Activated CD8-positive, alpha-beta memory T cell treated with anti-CD3 and anti-CD28 coated beads for 48 hours (primary cell): ENCODE measurements around the gene ZCCHC3.
"Not testable (repeated sequence)": the region's sequence is repeated elsewhere in the genome, so short reads cannot be mapped to it uniquely, and the experiment has no call there.

Experiments used
- DNase-seq, 3 experiments: peaks; one replicate each; pipeline ENCODE4 v3.0.0-alpha.2; 2020; ENCODE audit warnings: low read depth in 2 of 3, low spot score in 2 of 3

Gene ZCCHC3

DNA sequence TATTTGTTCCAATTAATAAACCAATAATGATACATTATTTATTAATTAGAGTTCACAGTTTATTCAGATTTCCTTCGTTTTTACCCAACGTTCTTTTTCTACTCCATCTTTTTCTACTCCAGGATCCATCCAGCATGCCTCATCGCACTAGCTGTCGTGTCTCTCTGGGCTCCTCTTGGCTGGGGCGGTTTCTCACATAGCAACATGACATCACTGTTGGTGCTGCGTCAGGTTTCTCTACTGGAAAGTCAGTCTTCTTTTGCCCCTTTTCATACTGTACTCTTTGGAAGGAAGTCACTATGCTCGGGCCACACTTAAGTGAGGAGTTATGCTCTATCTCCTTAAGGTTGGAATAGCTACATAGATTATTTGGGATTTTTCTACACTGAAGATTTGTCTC, 14.2 kb downstream of the ZCCHC3 start:
- no peak for DNase-seq

DNA sequence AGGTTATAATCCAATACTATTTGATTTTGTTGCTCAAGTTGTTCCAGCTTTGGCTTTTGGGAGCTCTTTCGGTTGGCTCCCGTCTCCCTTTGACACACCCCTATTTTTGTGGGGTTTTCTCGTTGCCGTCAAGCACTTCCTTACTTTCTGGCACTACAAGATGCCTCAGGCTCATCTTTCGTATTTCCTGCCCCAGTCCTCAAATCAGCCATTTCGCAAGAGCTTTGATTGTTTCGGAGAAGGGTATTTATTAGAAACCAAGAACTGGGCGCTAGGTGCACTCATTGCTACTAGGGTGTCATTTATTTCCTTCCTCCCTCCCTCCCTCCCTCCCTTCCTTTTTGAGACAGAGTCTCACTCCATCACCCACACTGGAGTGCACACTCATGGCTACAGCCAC, 14.7 kb downstream of the ZCCHC3 start:
- DNase-seq, result no peak

DNA sequence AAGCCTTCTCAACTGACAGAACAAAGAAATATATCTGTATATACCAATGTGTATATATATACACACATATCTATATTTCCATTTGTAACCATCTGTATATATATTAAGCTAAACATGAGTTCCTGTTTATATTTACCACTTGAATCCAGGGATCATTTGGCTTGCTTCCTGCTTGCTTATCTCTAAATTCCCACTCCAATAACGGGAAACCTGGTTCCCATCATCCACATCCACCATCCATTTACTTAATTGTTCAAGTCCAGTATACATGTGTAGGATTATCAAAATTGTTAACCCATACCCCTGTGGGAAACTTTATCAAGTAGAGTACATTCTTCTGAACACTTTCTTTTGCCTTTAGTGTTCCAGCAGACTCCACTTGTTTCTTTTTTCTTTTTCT, 15.5 kb downstream of the ZCCHC3 start:
- no peak for DNase-seq

DNA sequence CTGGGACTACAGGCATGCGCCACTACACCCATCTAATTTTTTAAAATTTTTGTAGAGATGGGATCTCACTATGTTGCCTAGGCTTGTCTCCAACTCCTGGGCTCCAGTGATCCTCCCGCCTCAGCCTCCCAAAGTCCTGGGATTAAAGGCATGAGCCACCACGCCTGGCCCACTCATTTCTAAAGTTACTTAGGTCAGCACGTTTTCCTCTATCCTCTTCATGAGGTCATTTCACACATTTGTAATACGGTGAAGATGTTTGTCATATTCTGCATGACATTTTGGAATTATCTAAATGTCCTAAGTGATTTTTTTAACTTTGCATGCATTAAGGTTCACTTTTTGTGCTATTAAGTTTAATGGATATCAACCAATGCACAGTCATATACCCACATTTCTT, 16.0 kb downstream of the ZCCHC3 start:
- DNase-seq, result no peak

DNA sequence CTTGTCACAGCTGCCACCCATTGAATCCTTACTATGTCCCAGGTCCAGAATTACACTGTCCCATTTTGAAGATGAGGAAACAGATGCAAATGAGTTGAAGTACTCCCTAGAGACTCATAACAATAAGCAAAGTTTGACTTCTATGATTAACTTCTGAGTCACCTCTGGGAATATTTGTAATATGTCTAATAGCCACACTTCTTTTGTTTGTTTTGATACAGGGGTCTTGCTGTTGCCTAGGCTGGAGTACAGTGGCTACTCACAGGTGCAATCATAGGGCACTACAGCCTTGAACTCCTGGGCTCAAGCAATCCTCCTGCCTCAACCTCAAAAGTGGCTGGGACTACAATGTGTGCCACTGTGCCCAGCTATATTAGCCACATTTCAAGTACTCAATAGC, 16.6 kb downstream of the ZCCHC3 start:
- DNase-seq, result no peak

DNA sequence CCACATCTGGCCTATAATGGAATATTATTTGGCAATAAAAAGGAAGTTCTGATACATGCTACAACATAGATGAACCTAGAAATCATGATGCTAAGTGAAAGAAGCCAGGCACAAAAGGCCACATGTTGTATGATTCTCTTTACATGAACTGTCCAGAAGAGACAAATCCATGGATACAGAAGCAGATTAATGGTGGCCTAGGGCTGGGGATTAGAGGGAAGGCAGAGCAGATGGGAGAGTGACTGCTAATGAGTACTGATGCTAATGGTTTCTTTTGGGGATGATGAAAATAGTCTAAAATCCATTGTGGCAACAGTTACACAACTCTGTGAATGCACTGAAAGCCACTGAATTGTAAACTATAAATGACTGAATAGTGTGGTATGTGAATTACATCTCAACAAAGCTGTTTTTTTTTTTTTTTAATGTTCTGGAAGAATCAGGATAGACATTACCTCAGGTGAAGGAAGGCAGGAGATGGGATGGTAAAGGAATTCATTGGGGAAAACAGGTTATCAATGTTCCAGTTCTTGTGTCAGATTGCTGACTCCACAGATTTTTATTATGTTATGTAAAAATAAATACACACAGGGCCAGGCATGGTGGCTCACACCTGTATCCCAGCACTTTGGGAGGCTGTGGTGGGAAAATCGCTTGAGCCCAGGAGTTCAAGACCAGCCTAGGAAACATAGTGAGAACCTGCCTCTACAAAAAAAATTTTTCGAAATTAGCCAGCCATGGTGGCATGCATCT, 19.1 kb downstream of the ZCCHC3 start:
- no peak for DNase-seq

DNA sequence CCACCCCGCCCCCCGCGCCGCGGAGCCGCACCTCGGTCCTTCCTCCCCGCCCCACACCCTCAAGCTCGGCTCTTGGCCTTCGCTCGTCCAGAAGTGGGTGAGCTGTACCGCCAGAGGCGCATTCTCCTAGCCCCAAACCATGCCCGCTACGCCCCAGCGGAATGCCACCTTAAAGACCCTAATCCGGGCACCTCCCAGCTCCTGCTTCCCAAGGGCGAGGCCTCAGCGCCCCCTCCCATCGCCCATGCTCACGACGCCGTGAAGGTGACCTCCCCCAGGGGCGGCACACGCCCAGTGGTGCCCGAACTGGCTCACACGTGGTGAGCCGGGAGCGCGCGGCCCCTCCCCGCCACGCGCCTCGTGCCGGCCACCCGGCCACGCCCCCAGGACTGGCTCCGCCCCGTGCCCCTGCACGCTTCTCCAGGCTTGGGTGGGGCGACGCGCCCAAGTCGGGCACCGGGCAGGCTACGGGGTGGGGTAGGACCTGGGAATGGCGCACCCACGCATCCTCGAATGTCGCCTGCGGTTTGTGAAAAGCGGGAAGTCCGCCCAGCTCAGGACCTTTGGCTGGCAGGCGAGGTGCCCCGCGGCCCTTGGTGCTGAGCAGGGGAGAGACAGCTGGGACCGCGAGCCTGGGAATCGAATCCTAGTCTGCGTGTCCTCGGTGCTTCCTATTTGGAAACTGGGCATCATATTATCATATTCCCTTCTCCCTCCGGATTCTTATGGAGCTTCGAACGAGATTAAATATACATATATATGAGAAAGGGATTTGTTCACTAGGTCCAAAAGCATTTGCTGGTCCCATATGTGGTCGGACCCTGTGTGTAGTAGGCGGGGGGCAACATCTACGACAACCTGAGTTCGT, 27.0 kb downstream of the ZCCHC3 start:
- DNase-seq, result peak; percentile 78 to 87 (median 80)

DNA sequence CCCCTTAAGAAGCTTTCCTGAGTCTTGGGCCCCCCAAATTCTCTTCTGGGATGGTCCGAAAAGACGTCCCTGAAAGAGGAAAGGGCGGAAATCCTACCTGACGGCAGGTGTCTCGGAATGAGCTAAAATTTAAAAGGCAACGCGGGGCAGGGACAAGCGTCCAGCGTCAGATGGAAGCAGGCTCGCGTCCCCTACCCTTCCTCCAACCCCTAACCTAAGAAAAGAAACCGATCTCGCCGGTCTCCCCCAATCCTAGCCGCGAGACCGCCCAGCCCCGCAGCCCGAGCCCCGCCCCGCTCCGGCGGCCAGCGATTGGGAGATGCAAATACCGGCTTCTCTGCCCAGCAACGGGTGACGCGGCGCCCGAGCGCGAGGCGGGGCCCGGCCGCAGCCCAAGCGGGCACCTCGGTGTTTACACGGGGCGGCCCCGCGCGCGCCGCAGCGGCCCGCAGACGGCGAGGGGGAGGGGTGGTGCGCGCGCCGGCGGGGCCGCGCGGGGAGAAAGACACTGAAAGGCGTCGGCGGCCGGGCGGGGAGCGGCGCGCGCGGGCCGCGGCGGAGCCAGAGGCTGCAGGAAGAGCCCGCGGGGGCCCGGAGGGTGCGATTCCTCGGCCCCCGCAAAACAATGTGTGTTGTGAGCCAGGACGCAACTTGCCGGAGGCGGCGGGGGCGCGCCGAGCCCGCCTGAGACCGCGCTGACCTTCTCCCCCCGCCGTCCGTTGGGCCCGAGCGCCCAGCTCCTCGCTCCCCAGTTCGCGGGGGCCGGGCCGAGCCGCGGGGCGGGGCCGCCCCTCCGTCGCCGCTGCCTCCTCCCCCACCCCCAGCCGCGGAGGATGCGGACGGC, 27.9 kb downstream of the ZCCHC3 start, which contains the start of gene SOX12:
Gene SOX12 (plus strand): TSS at position 508 of the 844 bp plus-strand sequence. CDS start 373 bp downstream, outside the sequence.
- peak; percentile 94 to 96 (median 95) for DNase-seq

DNA sequence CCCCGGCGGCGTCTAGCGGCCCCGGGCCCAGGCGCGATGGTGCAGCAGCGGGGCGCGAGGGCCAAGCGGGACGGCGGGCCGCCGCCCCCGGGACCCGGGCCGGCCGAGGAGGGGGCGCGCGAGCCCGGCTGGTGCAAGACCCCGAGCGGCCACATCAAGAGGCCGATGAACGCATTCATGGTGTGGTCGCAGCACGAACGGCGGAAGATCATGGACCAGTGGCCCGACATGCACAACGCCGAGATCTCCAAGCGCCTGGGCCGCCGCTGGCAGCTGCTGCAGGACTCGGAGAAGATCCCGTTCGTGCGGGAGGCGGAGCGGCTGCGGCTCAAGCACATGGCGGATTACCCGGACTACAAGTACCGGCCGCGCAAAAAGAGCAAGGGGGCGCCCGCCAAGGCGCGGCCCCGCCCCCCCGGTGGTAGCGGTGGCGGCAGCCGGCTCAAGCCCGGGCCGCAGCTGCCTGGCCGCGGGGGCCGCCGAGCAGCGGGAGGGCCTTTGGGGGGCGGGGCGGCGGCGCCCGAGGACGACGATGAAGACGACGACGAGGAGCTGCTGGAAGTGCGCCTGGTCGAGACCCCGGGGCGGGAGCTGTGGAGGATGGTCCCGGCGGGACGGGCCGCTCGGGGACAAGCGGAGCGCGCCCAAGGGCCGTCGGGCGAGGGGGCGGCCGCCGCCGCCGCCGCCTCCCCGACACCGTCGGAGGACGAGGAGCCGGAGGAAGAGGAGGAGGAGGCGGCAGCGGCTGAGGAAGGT, 28.7 kb downstream of the ZCCHC3 start:
- DNase-seq, result peak in 2 of 3 experiments; percentile 26 to 45

DNA sequence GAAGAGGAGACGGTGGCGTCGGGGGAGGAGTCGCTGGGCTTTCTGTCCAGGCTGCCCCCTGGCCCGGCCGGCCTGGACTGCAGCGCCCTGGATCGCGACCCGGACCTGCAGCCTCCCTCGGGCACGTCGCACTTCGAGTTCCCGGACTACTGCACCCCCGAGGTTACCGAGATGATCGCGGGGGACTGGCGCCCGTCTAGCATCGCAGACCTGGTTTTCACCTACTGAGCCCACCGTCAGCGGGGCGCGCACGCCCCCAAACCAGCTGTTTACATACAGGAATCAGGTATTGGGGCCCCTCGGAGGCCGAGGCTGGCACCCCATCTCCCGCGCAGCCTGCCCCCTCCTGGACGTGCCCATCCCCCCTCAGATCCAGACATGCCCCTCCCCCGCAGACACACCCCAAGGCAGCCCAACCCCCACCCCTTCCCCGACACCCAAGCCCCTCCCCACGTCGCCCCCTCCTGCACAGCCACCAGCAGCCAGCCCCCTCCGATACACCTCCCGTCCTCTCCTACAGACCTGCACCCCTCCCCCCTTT, 29.3 kb downstream of the ZCCHC3 start:
- no peak for DNase-seq

DNA sequence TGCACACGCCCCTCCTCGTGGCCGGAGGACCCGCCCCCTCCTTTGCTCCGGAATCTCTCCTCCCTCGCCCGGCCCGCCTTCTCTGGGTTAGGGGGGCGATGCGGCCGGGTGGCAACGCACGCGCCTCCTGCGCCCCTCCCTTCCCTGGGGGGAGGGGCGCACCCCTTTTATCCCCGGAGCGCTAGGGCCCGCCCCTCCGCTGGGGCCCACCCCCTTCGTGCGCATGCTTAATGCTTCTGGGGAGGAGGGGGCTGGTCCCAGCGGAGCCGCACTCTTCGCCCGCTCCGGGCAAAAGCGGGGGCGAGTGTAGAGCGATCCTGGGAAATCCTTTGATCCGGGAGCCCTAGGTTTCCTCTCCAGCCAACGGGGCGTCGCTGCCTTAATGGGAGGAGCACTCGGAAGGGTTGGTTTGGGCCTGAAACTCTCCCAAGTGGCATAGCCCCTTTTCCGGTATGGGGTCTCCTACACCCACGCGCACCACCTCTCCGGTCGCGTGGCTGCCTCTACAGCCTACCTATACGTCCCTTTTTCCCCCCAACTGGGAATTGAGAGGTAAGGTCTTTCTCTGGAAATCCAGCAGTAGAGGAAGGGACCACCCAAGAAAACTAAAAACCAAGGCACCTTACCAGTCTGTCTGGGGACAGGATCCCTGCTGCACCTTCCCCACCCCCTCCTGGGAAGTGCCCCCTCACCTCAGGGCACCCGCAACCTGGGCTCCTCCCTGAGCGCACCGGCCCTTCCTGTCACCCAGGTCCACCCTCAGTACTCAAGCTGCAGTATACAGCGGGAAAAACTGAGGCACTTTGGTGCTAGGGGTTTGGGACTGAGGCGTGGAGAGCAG, 30.0 kb downstream of the ZCCHC3 start:
- peak; percentile 60 to 71 (median 63) for DNase-seq

DNA sequence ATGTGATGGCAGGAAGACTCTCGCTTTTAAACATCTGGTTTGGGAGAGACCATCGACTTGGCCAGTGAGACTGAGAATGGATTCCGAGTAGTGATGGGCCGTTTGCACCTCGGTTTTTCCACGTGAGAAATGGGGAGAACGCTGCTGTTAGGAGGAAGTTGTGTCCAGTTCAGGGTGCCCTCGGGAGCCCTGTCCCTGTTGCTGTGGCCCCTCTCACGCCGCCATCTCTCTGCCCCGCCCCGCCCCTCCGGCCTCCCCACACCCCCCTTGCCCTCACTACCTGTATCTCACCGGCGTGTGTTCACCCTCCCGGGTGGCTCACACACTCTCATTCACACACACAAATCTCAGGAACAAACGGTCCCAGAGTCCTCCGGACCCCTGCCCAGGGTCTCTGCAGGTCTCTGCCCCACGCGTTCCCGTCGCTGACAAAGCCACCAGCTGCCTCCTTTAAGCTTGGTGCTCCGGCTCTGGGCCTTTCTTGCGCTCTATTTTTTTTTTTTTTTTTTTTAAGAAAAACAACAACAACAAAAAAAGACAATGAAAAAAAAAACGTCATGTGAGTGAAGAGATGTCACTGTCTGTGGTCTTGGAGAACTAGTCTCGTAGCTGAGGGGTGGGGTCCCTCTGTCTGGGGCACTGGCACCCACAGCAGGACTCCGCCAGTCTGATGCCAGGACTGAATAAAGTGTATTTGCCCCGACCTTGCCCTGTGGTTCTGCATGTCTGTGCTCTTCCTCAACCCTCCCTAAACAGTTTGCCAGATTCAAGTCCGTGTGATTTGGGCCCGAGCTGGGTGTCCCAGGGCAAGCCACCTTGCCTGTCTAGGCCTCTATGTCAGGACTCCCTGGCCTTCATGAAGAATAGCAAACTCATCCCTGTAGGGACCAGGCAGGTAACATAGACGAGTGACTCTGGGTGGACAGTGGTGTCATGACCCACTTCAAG, 30.9 kb downstream of the ZCCHC3 start:
- DNase-seq, result no peak

DNA sequence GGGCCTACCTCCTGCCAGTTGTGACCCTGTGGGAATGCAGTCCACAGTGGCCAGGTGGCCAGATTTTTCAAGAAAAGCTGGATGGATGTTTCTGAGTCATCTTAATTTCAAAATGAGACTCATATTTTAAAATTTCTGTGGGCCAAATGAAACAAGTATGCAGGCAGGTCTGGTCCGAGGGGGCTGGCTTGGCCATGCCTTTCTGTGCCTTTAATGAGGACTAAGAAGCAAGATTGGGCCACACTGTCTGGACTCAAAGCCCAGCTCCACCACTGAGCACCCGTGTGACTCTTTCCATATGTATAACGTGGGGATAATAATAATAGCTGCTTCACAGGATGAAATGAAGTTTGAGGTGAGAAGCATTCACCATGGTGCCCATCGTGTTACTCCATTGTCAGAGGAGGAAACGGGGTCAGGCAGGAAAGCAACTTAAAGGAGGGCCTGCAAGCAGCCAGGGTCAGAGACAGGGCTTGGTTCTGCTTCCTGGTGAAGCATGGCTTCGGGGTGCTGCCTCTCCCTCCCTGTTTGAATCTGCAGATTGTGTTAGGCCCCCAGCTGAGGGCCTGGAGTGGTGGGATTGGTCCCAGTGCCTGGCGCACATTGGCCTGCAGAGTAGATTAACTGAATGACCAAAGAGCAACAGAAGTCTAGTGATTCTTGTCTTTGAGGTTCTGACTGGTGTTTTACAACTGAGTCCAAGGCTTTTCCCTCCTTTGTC, 31.8 kb downstream of the ZCCHC3 start:
- no peak for DNase-seq

DNA sequence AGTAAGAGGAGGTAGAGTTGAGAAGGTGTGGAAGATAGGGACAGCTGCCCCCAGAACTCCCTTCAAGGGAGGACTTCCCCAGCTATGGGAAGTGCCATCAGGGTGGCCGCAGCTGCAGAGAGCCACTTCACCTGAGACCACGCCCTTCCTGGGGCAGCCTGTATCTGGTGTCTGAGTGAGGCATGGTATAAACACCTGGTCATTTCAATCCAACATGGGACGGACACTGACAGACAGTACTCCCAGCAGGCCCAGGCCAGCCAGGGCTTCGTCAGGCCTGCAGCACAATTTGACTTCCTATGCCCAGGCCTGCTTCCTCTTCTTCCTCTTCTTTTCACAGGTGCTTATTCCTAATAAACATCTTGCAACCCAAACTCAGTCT, 32.5 kb downstream of the ZCCHC3 start:
- no peak for DNase-seq

DNA sequence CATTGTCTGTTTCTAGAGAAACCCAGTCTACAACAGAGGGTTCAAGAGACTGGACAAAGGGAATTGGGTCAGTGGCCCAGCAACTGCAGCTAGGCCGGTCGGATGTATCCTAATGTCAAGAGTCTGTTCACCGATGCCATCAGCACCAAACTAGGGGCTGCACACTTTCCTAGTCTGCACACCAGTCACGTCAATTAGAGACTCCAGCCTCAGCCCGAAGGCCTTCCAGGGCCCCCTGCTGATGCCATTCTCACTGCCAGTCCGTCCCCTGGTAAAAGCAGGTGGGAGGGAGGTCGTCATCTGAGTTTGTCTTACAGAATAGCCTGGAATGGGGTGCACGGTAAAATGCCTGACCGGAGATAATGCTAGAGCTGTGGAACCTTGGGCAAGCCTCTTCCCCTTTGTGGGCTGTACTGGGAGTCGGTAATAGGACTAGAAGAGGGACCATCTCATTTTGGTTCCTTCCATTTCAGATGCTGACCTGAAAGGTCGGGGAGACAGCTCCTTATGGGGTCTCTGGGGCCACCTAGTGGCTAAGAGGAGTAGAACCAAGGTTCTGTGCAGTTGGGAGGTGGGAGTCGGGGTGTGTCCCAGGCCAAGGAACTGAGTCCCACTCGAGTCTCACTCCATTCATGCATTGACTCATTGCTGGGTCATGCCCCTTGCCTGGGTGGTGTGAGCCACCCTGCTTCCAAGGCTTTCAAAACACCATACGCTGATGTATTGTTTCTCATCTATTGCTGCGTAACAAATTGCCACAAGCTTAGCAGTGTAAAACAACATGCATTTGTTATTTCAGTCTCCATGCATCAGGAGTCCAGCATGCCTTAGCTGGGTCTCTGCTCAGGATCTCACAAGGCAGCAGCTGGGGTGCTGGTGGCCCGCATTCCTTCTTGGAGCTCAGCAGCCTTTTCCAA, 33.1 kb downstream of the ZCCHC3 start:
- no peak for DNase-seq

DNA sequence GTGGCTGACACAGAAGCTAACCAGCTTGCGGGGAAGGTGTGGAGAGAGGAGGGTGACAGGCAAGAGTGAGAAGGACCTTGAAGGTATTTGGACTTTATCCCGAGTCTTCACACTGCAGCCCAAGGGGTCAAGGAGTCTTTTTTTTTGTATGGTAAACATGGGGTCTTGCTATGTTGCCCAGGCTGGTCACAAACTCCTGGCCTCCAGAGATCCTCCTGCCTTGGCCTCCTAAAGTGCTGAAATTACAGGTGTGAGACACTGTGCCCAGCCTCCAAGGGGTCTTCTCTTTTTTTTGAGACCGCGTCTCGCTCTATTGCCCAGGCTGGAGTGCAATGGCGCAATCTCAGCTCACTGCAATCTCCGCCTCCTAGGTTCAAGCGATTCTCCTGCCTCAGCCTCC, 37.2 kb downstream of the ZCCHC3 start:
- no peak for DNase-seq

DNA sequence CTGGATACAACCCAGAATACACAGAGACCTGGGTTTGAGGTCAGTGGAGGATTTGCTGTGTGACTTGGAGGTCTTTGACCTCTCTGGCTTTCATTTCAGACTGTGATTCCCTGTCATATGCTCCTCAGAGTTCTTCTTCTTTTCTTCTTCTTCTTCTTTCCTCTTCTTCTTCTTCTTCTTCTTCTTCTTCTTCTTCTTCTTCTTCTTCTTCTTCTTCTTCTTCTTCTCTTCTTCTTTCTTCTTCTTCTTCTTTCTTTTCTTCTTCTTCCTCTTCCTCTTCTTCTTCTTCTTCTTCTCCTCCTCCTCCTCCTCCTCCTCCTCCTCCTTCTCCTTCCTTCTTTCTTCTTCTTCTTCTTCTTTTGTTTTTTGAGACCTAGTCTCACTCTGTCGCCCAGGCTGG, 38.7 kb downstream of the ZCCHC3 start:
- not testable (repeated sequence) for DNase-seq
